Measurements from ENCODE around the gene KCNG2.

KCNG2 gene

GRCh38 chr18:79944126-79944731 is 146.5 kb downstream of the KCNG2 start:
- Histone ChIP-seq H2BK12ac (ENCODE audit: low read length) (no peak overlapping the region), H3K9me3 (replicated peaks in 1 of 2; ENCODE audit: control insufficient read depth in 2 of 2, insufficient read depth in 1 of 2, low read depth in 1 of 2, low read length in 2 of 2) (peaks cover 0 to 4% of the 10 kb centered on the region in 2 donors), H2BK15ac (ENCODE audit: low read length) (no peak overlapping the region), H2BK120ac (ENCODE audit: low read depth, low read length) (no peak overlapping the region), H3K27ac (replicated peaks; ENCODE audit: low read length) (no peak overlapping the region), H3K36me3 (replicated peaks in 1 of 2; ENCODE audit: control insufficient read depth in 2 of 2, insufficient read depth in 2 of 2, low read length in 2 of 2) (peaks cover 10 to 62% of the 10 kb centered on the region in 2 donors), H2BK5ac (ENCODE audit: low read length) (no peak overlapping the region), H3K23ac (ENCODE audit: low read depth, low read length, poor library complexity) (no peak overlapping the region), H3K9ac (ENCODE audit: low read depth, low read length, poor library complexity) (no peak overlapping the region), H3K79me1 (ENCODE audit: low read depth, low read length) (peaks cover 10% of the 10 kb centered on the region), H4K8ac (ENCODE audit: low read depth, low read length) (no peak overlapping the region), H4K91ac (ENCODE audit: low read depth, low read length, poor library complexity) (no peak overlapping the region), H3K4me2 (ENCODE audit: insufficient read depth, low read length, poor library complexity, severe bottlenecking) (no peak overlapping the region), H3K4me3 (ENCODE audit: low read length in 2 of 2) (no peak overlapping the region), H3K4me1 (ENCODE audit: control insufficient read depth in 2 of 2, insufficient read depth in 1 of 2, low read depth in 1 of 2, low read length in 2 of 2) (peaks cover 0 to 5% of the 10 kb centered on the region in 2 donors), H3K14ac (ENCODE audit: low read length) (no peak overlapping the region), H2AK5ac (ENCODE audit: low read depth, low read length) (no peak overlapping the region), H3K18ac (ENCODE audit: low read length) (peak overlapping the region; percentile 5), H3K27me3 (ENCODE audit: control insufficient read depth in 3 of 3, insufficient read depth in 3 of 3, low read depth in 1 of 3, low read length in 3 of 3) (no peaks in the 10 kb centered on the region), H3K4ac (ENCODE audit: low read length) (no peak overlapping the region), H2AFZ (ENCODE audit: low read length) (no peak overlapping the region)
- no peak for DNase-seq (ENCODE audit: low spot score)
- WGBS, 2 donors (ENCODE audit: extremely low coverage in 2 of 2, insufficient read length in 2 of 2, insufficient replicate concordance in 1 of 2), result no CpG with 5 or more reads among the region's 11 CpGs

- no CpG with 5 or more reads among the region's 3 CpGs for WGBS, 2 donors (ENCODE audit: extremely low coverage in 2 of 2, insufficient read length in 2 of 2, insufficient replicate concordance in 1 of 2)
- H3K36me3 ChIP-seq (replicated peaks in 1 of 2; ENCODE audit: control insufficient read depth in 2 of 2, insufficient read depth in 2 of 2, low read length in 2 of 2), result peaks cover 10 to 63% of the 10 kb centered on the region in 2 donors
These were observed 147.0 kb downstream of the KCNG2 start for GRCh38 chr18:79944746-79945117.

GRCh38 chr18:79945118-79946042 is 147.6 kb downstream of the KCNG2 start:
- peaks cover 0 to under 1% (median 0%) of the 10 kb centered on the region in 3 experiments for H3K27me3 ChIP-seq (ENCODE audit: control insufficient read depth in 3 of 3, insufficient read depth in 3 of 3, low read depth in 1 of 3, low read length in 3 of 3)
- DNase-seq (ENCODE audit: low spot score), result no peak
- H3K23ac ChIP-seq (ENCODE audit: low read depth, low read length, poor library complexity), result no peak overlapping the region
- H3K4me2 ChIP-seq (ENCODE audit: insufficient read depth, low read length, poor library complexity, severe bottlenecking), result no peak overlapping the region
- no peaks in the 10 kb centered on the region for H3K9me3 ChIP-seq (replicated peaks in 1 of 2; ENCODE audit: control insufficient read depth in 2 of 2, insufficient read depth in 1 of 2, low read depth in 1 of 2, low read length in 2 of 2)
- H3K18ac ChIP-seq (ENCODE audit: low read length), result peak overlapping the region; percentile 61
- no peak overlapping the region for H3K4me3 ChIP-seq (ENCODE audit: low read length in 2 of 2)
- no peak overlapping the region for H3K27ac ChIP-seq (replicated peaks; ENCODE audit: low read length)
- H3K9ac ChIP-seq (ENCODE audit: low read depth, low read length, poor library complexity), result peak overlapping the region; percentile 21
- H4K8ac ChIP-seq (ENCODE audit: low read depth, low read length), result no peak overlapping the region
- no peak overlapping the region for H2BK120ac ChIP-seq (ENCODE audit: low read depth, low read length)
- no peak overlapping the region for H2AK5ac ChIP-seq (ENCODE audit: low read depth, low read length)
- H3K14ac ChIP-seq (ENCODE audit: low read length), result peak overlapping the region; percentile 9
- no CpG with 5 or more reads among the region's 17 CpGs for WGBS, 2 donors (ENCODE audit: extremely low coverage in 2 of 2, insufficient read length in 2 of 2, insufficient replicate concordance in 1 of 2)
- no peak overlapping the region for H2BK12ac ChIP-seq (ENCODE audit: low read length)
- no peak overlapping the region for H4K91ac ChIP-seq (ENCODE audit: low read depth, low read length, poor library complexity)
- H3K79me1 ChIP-seq (ENCODE audit: low read depth, low read length), result peaks cover 8% of the 10 kb centered on the region
- H3K36me3 ChIP-seq (replicated peaks in 1 of 2; ENCODE audit: control insufficient read depth in 2 of 2, insufficient read depth in 2 of 2, low read length in 2 of 2), result peaks cover 10 to 60% of the 10 kb centered on the region in 2 donors
- H2BK15ac ChIP-seq (ENCODE audit: low read length), result no peak overlapping the region
- H2AFZ ChIP-seq (ENCODE audit: low read length), result no peak overlapping the region
- no peak overlapping the region for H2BK5ac ChIP-seq (ENCODE audit: low read length)
- peaks cover 2 to 5% of the 10 kb centered on the region in 2 donors for H3K4me1 ChIP-seq (ENCODE audit: control insufficient read depth in 2 of 2, insufficient read depth in 1 of 2, low read depth in 1 of 2, low read length in 2 of 2)
- no peak overlapping the region for H3K4ac ChIP-seq (ENCODE audit: low read length)

More at GRCh38 chr18:79944746-79945117, 147.0 kb downstream of the KCNG2 start:
- no peak overlapping the region for H3K4ac ChIP-seq (ENCODE audit: low read length)
- H2AFZ ChIP-seq (ENCODE audit: low read length), result no peak overlapping the region
- H3K27me3 ChIP-seq (ENCODE audit: control insufficient read depth in 3 of 3, insufficient read depth in 3 of 3, low read depth in 1 of 3, low read length in 3 of 3), result no peaks in the 10 kb centered on the region
- no peak overlapping the region for H3K9ac ChIP-seq (ENCODE audit: low read depth, low read length, poor library complexity)
- H4K91ac ChIP-seq (ENCODE audit: low read depth, low read length, poor library complexity), result no peak overlapping the region
- H2BK120ac ChIP-seq (ENCODE audit: low read depth, low read length), result no peak overlapping the region
- H2BK12ac ChIP-seq (ENCODE audit: low read length), result no peak overlapping the region
- H2AK5ac ChIP-seq (ENCODE audit: low read depth, low read length), result no peak overlapping the region
- H3K9me3 ChIP-seq (replicated peaks in 1 of 2; ENCODE audit: control insufficient read depth in 2 of 2, insufficient read depth in 1 of 2, low read depth in 1 of 2, low read length in 2 of 2), result peaks cover 0 to 4% of the 10 kb centered on the region in 2 donors
- H3K14ac ChIP-seq (ENCODE audit: low read length), result no peak overlapping the region
- H3K79me1 ChIP-seq (ENCODE audit: low read depth, low read length), result peaks cover 10% of the 10 kb centered on the region
- no peak overlapping the region for H2BK15ac ChIP-seq (ENCODE audit: low read length)
- H3K23ac ChIP-seq (ENCODE audit: low read depth, low read length, poor library complexity), result no peak overlapping the region
- H2BK5ac ChIP-seq (ENCODE audit: low read length), result no peak overlapping the region
- H3K18ac ChIP-seq (ENCODE audit: low read length), result no peak overlapping the region
- no peak overlapping the region for H4K8ac ChIP-seq (ENCODE audit: low read depth, low read length)
- no peak overlapping the region for H3K4me2 ChIP-seq (ENCODE audit: insufficient read depth, low read length, poor library complexity, severe bottlenecking)
- peaks cover 0 to 5% of the 10 kb centered on the region in 2 donors for H3K4me1 ChIP-seq (ENCODE audit: control insufficient read depth in 2 of 2, insufficient read depth in 1 of 2, low read depth in 1 of 2, low read length in 2 of 2)
- DNase-seq (ENCODE audit: low spot score), result no peak
- no peak overlapping the region for H3K27ac ChIP-seq (replicated peaks; ENCODE audit: low read length)
- H3K4me3 ChIP-seq (ENCODE audit: low read length in 2 of 2), result no peak overlapping the region

Data from neuronal stem cell (in vitro differentiated cells).